ENCODE results near the gene HMGN2.

Gene HMGN2

GRCh38 chr1:26459573-26460031 lies 12.6 kb upstream of the HMGN2 start:
- TF ChIP-seq CTCF (IDR thresholded peaks at IDR 0.05; ENCODE audit: insufficient read depth, low read length, poor library complexity, severe bottlenecking): no peak
- no peak overlapping the region for H3K4me3 ChIP-seq (replicated peaks; ENCODE audit: low read depth, low read length)
- no peak for DNase-seq (ENCODE audit: extremely low read depth, insufficient read length)
- H3K27me3 ChIP-seq (replicated peaks; ENCODE audit: control insufficient read depth, insufficient read depth, low read length): no peaks in the 10 kb centered on the region
- H3K36me3 ChIP-seq (ENCODE audit: control insufficient read depth, insufficient read depth, low read length): peaks cover 6% of the 10 kb centered on the region

- no peak overlapping the region for H3K4me3 ChIP-seq (replicated peaks; ENCODE audit: low read depth, low read length)
- no peaks in the 10 kb centered on the region for H3K27me3 ChIP-seq (replicated peaks; ENCODE audit: control insufficient read depth, insufficient read depth, low read length)
- peaks cover 26% of the 10 kb centered on the region for H3K36me3 ChIP-seq (ENCODE audit: control insufficient read depth, insufficient read depth, low read length)
- DNase-seq (ENCODE audit: extremely low read depth, insufficient read length): no peak
- no peak for TF ChIP-seq CTCF (IDR thresholded peaks at IDR 0.05; ENCODE audit: insufficient read depth, low read length, poor library complexity, severe bottlenecking)
Measured at GRCh38 chr1:26468911-26469310, 3.3 kb upstream of the HMGN2 start.

GRCh38 chr1:26469558-26469957 lies 2.7 kb upstream of the HMGN2 start:
- Histone ChIP-seq H3K27me3 (replicated peaks; ENCODE audit: control insufficient read depth, insufficient read depth, low read length) (no peaks in the 10 kb centered on the region), H3K4me3 (replicated peaks; ENCODE audit: low read depth, low read length) (no peak overlapping the region), H3K36me3 (ENCODE audit: control insufficient read depth, insufficient read depth, low read length) (peaks cover 28% of the 10 kb centered on the region)
- DNase-seq (ENCODE audit: extremely low read depth, insufficient read length): no peak
- no peak for TF ChIP-seq CTCF (IDR thresholded peaks at IDR 0.05; ENCODE audit: insufficient read depth, low read length, poor library complexity, severe bottlenecking)

GRCh38 chr1:26470878-26471497 lies 1.3 kb upstream of the HMGN2 start:
- no peaks in the 10 kb centered on the region for H3K27me3 ChIP-seq (replicated peaks; ENCODE audit: control insufficient read depth, insufficient read depth, low read length)
- TF ChIP-seq CTCF (IDR thresholded peaks at IDR 0.05; ENCODE audit: insufficient read depth, low read length, poor library complexity, severe bottlenecking): no peak
- DNase-seq (ENCODE audit: extremely low read depth, insufficient read length): no peak
- peak overlapping the region; percentile 69 for H3K4me3 ChIP-seq (replicated peaks; ENCODE audit: low read depth, low read length)
- H3K36me3 ChIP-seq (ENCODE audit: control insufficient read depth, insufficient read depth, low read length): peaks cover 23% of the 10 kb centered on the region

- H3K36me3 ChIP-seq (ENCODE audit: control insufficient read depth, insufficient read depth, low read length): peaks cover 25% of the 10 kb centered on the region
- peak overlapping the region; percentile 69 for H3K4me3 ChIP-seq (replicated peaks; ENCODE audit: low read depth, low read length)
- no peak for TF ChIP-seq CTCF (IDR thresholded peaks at IDR 0.05; ENCODE audit: insufficient read depth, low read length, poor library complexity, severe bottlenecking)
- H3K27me3 ChIP-seq (replicated peaks; ENCODE audit: control insufficient read depth, insufficient read depth, low read length): no peaks in the 10 kb centered on the region
- DNase-seq (ENCODE audit: extremely low read depth, insufficient read length): no peak
Measured at GRCh38 chr1:26471498-26472319, 531 bp upstream of the HMGN2 start.
